Astrocyte of the hippocampus (primary cell): ENCODE results near the gene IL36B.
A peak's percentile ranks its signal among the peaks of the same experiment; 100 is the strongest.
"Not testable (repeated sequence)": the region's sequence is repeated elsewhere in the genome, so short reads cannot be mapped to it uniquely, and the experiment has no call there.

ENCODE experiments used
- DNase-seq: peaks from one replicate; pipeline ENCODE4 v3.0.0; 2011; ENCODE audit warnings: low read depth, low spot score

The IL36B gene

DNA sequence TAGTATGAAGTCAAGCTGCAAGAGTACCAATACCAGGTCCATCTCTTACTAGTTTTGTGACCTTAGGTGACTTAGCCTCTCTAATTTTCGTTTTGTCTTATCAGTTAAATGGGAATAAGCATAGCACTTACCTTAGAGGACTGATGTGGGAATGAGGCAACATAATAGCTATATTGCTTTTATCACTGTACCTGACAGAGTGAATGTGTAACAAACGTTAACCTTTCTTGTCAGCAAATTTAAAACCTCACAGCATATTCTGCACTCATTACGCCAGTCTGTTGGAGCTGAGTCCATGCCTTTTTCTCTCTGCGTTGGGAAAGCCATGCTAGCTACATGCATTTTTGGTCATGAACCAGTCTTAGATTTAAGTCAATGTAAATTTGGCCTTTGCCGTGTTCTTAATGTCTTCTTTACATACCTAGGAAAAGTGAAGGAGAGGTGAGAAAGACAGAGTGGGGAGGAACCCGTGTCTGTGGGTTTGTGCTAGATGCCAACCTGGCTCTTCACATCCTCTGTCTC lies at the start of gene IL36B:
Gene IL36B, minus strand, starts transcription at position 472 of the 522 bp plus-strand sequence.
- no peak for DNase-seq

DNA sequence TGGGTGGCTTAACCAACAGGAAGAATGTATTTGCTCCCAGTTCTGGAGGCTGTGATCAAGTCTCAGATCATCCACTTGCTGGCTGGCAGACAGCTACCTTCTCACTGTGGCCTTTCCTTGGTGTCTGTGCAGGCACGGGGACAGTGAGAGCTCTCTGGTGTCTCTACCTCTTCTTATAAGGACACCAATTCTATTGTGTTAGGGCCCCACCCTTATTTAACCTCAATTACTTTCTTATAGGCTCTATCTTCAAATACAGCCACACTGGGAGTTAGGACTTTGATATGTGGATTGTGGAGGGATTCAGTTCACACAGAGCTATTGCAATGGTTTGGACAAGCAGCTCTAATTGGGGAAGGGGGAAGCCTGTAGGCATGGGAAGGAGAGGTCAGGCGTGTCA lies 49.5 kb upstream of the IL36B start:
- no peak for DNase-seq

DNA sequence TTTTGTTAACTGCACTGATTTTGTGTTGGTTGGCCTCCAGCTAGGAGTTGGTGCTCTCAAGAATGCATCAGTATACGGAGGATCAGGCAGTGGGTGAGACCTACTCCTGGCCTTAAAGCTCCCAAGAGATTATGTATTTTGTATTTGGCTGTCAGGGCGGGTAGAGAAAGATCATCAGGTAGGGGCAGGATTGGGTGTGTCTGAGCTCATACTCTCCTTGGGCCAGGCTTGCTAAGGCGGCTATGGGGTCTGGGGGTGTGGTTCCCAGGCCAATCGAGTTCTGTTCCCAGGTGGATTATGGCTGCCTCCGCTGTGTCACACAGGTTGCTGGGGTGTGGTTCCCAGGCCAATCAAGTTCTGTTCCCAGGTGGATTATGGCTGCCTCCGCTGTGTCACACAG lies 45.9 kb upstream of the IL36B start:
- DNase-seq, result no peak

DNA sequence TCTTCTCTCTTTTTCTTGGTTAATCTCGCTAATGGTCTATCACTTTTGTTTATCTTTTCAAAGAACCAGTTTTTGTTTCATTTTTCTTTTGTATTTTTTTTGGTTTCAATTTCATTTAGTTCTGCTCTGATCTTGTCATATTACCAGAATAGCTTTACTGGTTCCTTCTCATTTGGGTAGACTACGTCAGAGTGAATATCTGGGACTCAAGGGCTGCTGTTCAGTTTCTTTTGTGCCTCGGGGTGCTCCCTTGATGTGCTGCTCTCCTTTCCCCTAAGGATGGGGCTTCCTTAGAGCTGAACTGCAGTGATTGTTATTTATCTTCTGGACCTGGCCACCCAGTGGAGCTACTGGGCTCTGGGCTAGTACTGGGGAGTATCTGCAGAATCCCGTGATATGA lies 45.4 kb upstream of the IL36B start:
- DNase-seq, result no peak

DNA sequence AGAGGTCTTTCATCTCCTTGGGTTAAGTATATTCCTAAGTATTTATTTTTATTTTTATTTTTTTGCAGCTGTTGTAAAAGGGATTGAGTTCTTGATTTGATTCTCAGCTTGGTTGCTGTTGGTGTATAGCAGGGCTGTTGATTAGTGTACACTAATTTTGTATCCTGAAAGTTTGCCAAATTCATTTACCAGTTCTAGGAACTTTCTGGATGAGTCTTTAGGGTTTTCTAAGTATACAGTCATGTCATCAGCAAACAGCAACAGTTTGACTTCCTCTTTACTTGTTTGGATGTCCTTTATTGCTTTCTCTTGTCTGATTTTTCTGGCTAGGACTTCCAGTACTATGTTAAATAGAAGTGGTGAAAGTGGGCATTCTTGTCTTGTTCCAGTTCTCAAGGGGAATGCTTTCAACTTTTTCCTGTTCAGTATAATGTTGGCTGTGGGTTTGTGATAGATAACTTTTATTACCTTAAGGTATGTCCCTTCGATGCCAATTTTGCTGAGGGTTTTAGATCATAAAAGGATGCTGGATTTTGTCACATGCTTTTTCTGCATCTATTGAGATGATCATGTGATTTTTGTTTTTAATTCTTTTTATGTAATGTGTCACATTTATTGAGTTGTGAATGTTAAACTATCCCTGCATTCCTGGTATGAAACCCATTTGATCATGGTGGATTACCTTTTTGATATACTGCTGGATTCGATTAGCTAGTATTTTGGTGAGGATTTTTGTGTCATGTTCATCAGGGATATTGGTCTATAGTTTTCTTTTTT lies 44.4 kb upstream of the IL36B start:
- not testable (repeated sequence) for DNase-seq

DNA sequence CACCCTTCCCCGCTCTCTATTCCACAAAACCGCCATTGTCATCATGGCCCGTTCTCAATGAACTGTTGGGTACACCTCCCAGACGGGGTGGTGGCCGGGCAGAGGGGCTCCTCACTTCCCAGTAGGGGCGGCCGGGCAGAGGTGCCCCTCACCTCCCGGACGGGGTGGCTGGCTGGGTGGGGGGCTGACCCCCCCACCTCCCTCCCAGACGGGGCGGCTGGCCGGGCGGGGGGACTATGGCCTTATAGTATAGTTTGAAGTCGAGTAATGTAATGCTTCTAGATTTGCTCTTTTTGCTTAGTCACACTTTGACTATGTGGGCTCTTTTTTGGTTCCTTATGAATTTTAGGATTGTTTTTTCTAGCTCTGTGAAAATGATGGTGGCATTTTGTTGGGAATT lies 43.6 kb upstream of the IL36B start:
- DNase-seq, result not testable (repeated sequence)

DNA sequence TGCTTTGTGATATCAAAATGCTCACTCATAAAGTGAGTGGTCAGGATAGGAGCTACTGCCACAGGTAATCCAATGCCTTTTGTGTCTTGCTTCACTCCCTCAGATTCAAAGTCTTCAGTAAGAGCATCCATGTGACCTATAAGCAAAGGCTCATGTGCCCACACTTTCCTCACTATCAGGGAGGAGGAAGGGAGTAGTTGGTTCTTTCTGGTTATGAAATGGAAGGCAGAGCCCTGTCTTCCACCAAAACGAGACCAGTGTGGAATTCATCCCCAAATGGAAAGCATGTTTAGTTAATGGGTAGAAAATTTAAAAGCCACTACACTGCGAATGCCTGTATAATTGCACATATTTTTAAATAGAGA lies 40.9 kb upstream of the IL36B start:
- DNase-seq, result no peak

DNA sequence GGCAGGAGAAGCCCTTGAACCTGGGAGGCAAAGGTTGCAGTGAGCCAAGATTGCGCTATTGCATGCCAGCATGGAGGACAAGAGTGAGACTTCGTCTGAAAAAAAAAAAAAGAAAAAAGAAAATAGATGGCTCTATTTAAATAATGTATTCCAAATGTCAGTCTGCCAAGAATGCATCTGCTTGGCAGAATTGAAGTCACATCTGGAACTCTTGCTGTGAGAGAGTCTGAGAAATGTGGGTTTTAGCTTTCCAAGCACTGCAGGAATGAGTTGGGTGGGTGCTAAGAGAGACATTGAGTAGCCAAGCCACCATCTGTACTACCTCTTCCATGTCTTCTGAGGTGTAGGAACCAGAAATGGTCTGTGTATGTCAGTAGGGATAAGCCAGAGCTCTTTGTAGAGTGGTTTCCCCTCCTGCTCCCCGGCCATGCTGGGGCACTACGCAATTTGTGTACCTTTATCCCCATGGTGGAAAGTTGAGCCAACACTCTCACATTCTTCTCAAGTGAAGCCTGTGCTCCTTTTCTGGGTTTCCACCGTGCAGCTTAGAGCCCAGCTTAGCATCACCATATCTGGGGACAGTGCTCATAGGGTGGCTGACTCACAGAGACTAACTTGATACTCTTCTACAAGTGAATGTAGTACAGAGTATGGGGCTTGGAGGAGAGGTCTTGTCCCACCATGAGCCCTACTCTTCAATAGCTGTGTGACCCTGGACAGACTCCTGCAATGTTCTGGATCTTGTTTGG lies 40.4 kb upstream of the IL36B start:
- DNase-seq, result no peak

DNA sequence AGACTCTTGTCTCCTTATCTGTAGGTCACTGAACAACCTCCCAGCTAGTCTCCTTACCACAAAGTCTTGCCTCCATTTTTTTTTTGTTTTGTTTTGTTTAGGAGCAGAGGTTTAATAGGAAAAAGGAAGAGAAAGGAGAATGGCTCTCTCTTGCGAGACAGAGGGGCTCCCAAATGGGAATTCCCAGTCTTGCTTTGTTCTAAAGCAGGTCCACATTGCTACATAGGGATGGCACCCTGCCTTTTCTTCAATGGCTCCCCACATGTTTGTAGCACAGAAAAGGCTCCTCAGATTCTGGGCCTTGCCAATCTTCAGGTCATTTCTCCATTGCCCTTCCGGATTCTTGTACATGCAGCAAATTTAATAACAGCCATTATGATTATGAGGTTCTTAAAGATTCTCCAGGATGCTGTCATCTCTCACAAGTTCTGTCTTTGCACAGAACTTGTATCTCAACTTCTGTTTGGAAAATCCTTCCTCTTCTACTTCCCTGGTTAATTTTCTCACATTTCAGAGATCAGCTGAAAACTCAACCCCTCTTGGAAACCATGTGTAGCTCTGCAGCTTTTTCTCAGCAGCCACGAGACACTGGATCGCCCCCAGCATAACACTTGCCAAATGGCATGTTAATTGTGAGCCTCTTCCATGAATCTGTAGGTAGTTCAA lies 38.7 kb upstream of the IL36B start:
- no peak for DNase-seq

DNA sequence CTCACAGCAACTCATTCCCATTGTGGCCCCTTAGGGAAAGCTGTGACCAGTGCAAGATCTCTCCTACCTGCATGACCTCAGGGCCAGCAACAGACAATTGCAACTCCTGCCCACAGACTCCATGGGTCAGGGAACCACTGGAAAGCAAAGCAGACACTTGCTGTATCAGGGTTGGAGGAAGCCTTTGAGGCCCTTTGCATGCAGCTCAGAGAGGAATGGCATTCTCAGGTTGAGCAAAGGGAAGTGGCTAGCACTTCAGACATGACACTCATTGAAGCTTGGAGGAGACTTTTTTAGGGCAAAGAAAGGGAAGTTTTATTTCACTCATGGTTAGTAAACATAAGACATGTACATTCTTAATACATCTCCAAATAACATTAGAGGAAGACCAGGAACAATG lies 37.2 kb upstream of the IL36B start:
- no peak for DNase-seq

DNA sequence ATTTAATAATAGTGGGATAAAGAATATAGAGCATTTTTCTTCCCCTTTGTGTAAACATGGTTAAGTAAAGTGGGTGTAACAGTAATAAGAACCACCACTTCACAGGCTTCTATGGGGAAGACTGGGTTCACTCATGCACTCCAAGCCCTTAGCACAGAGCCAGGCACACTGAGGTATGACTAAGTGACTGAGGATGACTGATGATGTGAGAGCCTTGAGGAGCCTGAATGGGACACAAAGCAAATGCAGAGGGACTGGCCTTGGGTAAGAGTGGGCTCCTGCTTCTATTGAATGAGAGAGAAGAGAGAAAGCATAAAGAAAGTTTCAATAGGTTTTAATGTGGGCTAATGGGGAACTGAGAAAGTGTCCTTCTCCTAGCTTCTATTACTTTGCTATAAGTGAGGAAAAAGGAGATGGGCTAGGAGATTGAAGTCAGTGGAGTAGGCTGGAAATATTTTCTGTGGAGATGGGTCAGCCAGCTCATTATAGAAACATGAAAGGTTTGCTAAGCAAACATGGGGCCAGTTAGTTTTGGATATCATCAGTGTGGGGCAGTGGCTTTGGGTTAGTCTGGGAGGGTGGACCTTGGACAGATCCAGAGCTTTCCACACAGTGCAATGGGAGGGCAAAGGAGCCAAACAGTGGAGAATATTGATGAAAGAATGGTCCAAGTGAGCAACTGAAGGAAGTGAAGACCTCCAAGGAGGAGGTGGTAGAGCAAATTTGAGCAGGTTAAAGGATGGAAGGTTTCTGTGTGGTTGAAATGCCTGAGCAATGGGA lies 35.7 kb upstream of the IL36B start:
- DNase-seq, result no peak

DNA sequence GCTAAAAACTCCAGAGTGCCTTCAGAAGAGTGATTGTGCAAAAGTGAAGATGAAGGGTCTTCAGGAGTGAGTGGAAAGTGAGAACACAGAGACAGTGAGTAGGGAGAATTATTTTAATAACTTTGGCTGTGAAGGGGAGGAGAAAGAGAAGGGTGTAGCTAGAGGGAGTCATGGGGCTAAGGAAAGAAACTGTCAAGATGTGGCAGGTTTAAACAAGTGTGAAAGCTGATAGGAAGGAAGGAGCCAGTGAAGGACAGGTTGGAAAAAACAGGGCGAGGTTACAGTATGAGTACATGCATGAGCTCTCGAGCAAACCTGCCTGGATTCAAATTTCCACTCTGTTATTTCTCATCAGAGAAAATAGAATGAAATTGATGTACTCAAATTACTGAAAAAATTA lies 32.9 kb upstream of the IL36B start:
- DNase-seq, result no peak

DNA sequence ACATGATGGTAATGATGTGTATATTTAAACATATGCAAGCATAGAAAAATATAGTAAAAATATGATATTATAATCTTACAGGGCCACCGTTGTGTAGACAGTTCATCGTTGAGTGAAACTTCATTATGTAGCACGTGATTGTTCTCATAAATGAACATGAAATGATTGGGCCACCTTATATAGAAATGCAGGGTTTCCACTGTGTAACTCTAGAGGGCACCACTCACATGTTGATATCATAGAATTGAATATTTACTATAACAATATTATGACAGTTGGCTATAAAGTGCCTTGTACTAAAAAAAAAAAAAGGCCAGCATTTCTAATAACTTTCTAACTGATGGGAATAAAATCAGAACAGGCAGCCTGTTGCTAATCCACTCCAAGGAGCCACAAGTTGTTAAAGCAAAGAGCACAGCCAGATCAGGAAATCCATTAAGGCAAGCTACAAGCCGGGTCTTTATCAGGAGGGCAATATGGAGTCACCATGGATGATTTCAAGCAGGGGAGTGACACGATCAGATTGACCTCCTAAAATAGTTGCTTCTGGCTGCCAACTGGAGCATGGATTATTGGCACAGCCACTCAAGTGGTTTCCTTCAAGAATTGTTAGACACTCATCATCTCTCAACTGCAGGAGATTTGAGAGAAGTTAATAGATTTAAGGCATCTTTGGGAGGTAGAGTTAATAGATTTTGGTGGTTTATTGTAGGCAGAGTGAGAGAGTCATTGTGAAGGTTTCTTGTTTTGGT lies 31.8 kb upstream of the IL36B start:
- no peak for DNase-seq

DNA sequence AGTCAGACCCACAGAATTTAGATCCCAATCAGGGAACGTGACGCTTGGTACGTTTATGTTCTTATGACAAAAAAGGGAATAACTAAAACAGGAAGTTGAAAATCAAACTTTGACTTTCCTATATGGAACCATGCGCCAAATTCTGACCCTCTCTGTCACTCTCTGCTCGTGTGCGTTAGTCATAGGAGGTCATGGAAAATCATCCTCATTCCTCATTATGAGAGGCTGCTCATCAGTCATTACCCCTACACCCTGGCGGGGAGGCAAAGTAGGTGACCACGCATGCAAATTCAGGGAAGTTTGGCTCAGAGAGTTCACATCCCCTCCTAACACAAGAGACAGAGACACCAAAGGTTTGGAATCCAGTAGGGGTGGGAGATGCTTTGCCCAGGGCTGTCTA lies 30.6 kb upstream of the IL36B start:
- DNase-seq, result no peak

DNA sequence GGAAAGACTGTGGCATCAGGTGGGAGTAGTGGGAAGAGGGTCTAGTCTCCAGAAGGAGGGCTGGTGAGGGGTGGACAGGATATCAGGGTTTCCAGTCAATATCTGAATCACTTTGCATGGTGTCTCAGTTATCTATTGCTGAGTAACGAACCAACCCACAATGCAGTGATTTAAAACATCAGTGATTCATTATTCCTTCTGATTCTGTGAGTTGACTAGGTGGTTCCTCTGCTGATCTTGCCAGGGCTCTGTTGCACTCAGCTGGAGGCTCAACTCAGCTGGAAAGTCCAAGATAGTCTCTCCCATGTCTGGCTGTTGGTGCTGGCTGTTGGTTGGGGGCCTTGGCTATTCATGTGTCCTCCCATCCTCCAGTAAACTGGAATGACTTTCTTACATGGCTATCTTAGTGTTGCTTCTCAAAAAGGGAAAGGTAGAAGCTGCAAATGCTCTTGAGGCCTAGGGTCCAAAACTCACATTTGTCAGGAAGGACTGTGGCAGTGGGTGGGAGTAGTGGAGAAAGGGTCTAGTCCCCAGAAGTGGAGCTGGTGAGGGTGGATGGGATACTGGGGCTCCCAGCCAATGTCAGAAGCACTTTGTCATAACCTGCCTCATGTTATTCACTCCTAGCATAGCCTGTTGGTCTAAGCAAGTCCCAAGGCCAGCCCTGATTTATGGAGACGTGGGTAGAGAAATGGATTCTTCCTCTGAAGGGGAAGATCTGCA lies 29.0 kb upstream of the IL36B start:
- DNase-seq, result no peak

DNA sequence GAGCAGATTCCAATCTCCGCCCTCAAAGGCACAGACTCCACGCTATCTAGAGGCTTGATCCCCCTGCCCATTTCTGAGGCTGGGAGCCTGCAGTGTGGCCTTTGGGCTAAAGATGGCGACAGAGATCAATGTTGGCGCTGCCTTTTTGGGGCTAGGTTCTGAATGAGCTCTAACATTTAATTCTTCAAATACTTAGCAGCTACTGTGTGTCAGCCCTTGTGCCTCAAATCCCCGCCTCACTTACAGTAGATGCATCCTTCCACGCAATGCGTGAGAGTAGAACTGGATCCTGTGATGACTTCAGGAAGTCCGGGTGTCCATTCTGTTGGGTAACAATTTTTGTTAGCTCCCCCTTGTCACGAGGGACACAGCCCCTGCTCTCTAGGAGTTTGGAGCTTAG lies 27.5 kb upstream of the IL36B start:
- DNase-seq, result peak; percentile 57

DNA sequence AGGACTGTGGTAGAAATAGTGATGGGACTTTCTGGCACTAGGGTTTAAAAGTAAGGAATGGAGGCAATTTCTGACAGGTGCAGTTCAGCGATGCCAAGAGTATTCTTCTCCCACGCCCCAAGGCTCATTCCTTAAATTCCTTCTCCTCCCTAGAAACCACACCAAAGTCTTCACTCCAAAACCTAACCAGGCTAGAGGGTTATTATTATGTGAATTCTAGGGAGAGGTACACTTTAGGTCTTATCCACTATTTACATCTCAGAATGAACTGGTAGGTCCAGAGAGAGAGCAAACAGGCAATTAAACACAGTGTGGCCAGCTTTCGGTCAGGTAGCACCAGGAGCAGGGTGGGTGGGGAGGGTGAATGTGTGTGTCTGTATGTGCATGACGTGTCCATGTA lies 26.5 kb upstream of the IL36B start:
- peak; percentile 7 for DNase-seq

DNA sequence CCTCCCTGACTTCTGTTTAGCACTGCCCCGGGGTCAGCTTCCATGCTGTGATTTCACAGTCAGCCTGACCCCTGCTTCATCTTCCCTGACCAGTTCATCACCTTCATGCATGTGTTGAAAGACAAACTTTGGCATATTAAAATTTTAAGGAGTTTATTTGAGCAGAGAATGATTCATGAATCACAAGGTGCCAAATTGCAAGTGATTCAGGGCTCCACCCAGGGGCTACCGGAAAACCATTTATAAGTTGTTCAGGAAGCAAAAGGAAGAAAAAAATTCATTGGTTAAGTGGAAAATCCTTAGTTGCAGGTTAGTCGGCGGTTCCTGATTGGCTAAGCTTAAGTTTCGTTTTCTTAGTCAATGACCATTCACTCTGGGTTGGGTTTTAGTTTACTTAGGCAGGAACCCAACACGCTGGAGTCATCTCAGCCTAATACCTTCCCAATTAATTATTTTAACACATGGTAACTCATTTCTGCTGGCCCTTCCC lies 25.7 kb upstream of the IL36B start:
- no peak for DNase-seq

DNA sequence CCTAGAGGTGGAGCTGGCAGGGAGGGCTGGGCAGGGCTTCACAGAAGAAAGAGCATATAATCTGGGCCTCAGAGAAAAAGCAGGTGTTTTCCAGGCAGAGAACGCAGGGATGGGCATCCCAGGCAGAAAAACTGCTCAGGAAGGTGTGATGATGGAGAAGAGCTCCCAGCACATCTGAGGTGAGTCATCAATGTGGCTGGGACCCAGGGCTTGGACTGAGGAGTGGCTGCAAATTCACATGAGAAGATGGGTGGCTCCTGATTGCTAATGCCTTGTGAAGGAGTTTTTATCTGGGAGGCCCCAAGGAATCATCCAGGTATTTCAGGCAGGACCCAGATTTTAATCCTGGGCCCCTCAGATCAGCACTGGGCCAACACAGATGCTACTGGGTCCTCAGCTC lies 25.3 kb upstream of the IL36B start:
- no peak for DNase-seq
